ENCODE data around the gene CEP112.

Gene CEP112

GRCh38 chr17:66056148-66056547, 135.8 kb downstream of the CEP112 start:
- no peak for TF ChIP-seq CTCF (IDR thresholded peaks at IDR 0.05; ENCODE audit: borderline replicate concordance, insufficient read depth, low read depth, low read length)
- no peak overlapping the region for H3K4me3 ChIP-seq (ENCODE audit: low read depth, low read length)

- no peak overlapping the region for H3K4me3 ChIP-seq (ENCODE audit: low read depth, low read length)
- TF ChIP-seq CTCF (IDR thresholded peaks at IDR 0.05; ENCODE audit: borderline replicate concordance, insufficient read depth, low read depth, low read length), result no peak
Observed at GRCh38 chr17:66054242-66054641, 137.7 kb downstream of the CEP112 start.

GRCh38 chr17:66044083-66044482, 147.8 kb downstream of the CEP112 start:
- TF ChIP-seq CTCF (IDR thresholded peaks at IDR 0.05; ENCODE audit: borderline replicate concordance, insufficient read depth, low read depth, low read length), result no peak
- H3K4me3 ChIP-seq (ENCODE audit: low read depth, low read length), result no peak overlapping the region

GRCh38 chr17:66043419-66043818, 148.5 kb downstream of the CEP112 start:
- no peak for TF ChIP-seq CTCF (IDR thresholded peaks at IDR 0.05; ENCODE audit: borderline replicate concordance, insufficient read depth, low read depth, low read length)
- H3K4me3 ChIP-seq (ENCODE audit: low read depth, low read length), result no peak overlapping the region

GRCh38 chr17:66040402-66040801, 151.5 kb downstream of the CEP112 start:
- TF ChIP-seq CTCF (IDR thresholded peaks at IDR 0.05; ENCODE audit: borderline replicate concordance, insufficient read depth, low read depth, low read length), result no peak
- no peak overlapping the region for H3K4me3 ChIP-seq (ENCODE audit: low read depth, low read length)

GRCh38 chr17:66038125-66038524, 153.8 kb downstream of the CEP112 start:
- no peak overlapping the region for H3K4me3 ChIP-seq (ENCODE audit: low read depth, low read length)
- no peak for TF ChIP-seq CTCF (IDR thresholded peaks at IDR 0.05; ENCODE audit: borderline replicate concordance, insufficient read depth, low read depth, low read length)

GRCh38 chr17:66037221-66037620, 154.7 kb downstream of the CEP112 start:
- no peak for TF ChIP-seq CTCF (IDR thresholded peaks at IDR 0.05; ENCODE audit: borderline replicate concordance, insufficient read depth, low read depth, low read length)
- no peak overlapping the region for H3K4me3 ChIP-seq (ENCODE audit: low read depth, low read length)
